Glutamatergic neuron (in vitro differentiated cells): ENCODE data around the gene ARFIP1. TPM values are rescaled to one million over a fixed set of nuclear protein-coding genes. Genes with fewer than 3 reads are reported as not detected.

Experiments
- DNase-seq: peaks from one replicate; pipeline ENCODE4 v3.0.0; 2022
- H3K27ac Mint-ChIP-seq: one replicate; pipeline ENCODE4 v1.8.0; 2020; ENCODE audit warnings: mild to moderate bottlenecking, mixed read lengths, inconsistent platforms; ENCODE audit not compliant: unreplicated experiment
- H3K27me3 Mint-ChIP-seq: one replicate; pipeline ENCODE4 v1.8.0; 2020; ENCODE audit warnings: mild to moderate bottlenecking, moderate library complexity, mixed read lengths, inconsistent platforms; ENCODE audit not compliant: unreplicated experiment
- H3K36me3 Mint-ChIP-seq: one replicate; pipeline ENCODE4 v1.8.0; 2020; ENCODE audit warnings: mild to moderate bottlenecking, mixed read lengths, inconsistent platforms; ENCODE audit not compliant: unreplicated experiment
- H3K4me1 Mint-ChIP-seq: one replicate; pipeline ENCODE4 v1.8.0; 2020; ENCODE audit warnings: mild to moderate bottlenecking, low read depth, mixed read lengths, inconsistent platforms; ENCODE audit not compliant: unreplicated experiment
- H3K4me3 Mint-ChIP-seq: one replicate; pipeline ENCODE4 v1.8.0; 2020; ENCODE audit warnings: mild to moderate bottlenecking, mixed read lengths, inconsistent platforms; ENCODE audit not compliant: unreplicated experiment
- H3K9me3 Mint-ChIP-seq: one replicate; pipeline ENCODE4 v1.8.0; 2020; ENCODE audit warnings: mild to moderate bottlenecking, moderate library complexity, mixed read lengths, inconsistent platforms; ENCODE audit not compliant: unreplicated experiment
- total RNA-seq: library from RNA; stranded (reverse); fragmentation: NEBNext Ultra II Directional; extraction: Animal tissue kit (Norgen Biotek cat#: 25700); gene quantifications from one replicate; pipeline ENCODE4 v1.2.1, GENCODE V29; 2021; ENCODE audit not compliant: unreplicated experiment
- TF ChIP-seq, protein P1 (sequence below): fragments of 200-600 bp; sonication (generic); IDR thresholded peaks from one replicate; pipeline ENCODE4 v1.5.0; 2021; ENCODE audit not compliant: partially characterized antibody, unreplicated experiment

Gene ARFIP1
- total RNA-seq, 1 donor from 2014 or later, result 22.2 TPM

DNA sequence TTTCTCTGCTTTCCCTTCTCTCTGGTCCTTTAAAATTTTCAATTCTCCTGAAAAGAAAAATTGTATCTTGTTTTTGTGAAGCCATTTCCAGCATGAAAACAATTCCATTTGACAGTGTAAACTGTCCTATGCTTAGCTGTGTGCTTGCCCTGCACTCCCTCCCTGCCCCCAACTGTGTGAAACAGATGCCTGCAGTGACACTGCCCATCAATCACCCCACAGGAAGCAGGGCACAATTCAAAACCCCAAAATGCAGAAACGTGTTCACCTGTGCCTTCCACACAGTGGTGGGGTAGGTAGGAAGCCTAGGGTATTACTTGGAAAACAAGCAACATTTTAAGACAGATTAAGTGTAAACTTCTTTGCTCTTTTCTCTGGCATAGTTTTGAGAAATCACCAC, 150.1 kb downstream of the ARFIP1 start:
- peaks cover 7% of the 10 kb centered on the region for H3K36me3 Mint-ChIP-seq
- H3K9me3 Mint-ChIP-seq, result peaks cover 2% of the 10 kb centered on the region
- TF ChIP-seq, protein P1, sequence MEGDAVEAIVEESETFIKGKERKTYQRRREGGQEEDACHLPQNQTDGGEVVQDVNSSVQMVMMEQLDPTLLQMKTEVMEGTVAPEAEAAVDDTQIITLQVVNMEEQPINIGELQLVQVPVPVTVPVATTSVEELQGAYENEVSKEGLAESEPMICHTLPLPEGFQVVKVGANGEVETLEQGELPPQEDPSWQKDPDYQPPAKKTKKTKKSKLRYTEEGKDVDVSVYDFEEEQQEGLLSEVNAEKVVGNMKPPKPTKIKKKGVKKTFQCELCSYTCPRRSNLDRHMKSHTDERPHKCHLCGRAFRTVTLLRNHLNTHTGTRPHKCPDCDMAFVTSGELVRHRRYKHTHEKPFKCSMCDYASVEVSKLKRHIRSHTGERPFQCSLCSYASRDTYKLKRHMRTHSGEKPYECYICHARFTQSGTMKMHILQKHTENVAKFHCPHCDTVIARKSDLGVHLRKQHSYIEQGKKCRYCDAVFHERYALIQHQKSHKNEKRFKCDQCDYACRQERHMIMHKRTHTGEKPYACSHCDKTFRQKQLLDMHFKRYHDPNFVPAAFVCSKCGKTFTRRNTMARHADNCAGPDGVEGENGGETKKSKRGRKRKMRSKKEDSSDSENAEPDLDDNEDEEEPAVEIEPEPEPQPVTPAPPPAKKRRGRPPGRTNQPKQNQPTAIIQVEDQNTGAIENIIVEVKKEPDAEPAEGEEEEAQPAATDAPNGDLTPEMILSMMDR, result no peak
- H3K27me3 Mint-ChIP-seq, result peaks cover 12% of the 10 kb centered on the region
- H3K27ac Mint-ChIP-seq, result no peak overlapping the region
- no peak for DNase-seq
- peaks cover 20% of the 10 kb centered on the region for H3K4me1 Mint-ChIP-seq
- H3K4me3 Mint-ChIP-seq, result no peak overlapping the region

DNA sequence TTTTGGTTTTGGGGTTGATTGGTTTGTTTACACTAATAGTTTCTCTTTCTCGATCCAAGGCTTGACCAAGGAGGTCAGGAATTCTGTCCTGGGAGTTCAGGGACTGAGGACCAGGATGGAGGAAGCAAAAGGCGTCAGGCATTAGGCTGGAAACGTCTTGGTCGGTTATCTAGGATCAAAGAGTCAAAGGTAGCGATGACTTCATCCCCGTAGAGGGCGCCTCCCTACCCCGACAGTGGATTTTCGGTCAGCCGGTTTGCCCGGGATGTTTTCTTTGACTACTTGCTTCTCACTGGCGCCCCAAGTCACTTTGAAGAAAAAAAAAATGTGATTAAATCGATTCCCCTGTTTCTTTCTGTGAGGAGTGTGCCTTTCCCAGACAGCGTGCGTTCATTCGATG, 155.4 kb downstream of the ARFIP1 start:
- no peak for DNase-seq
- Mint-ChIP-seq H3K27ac (peak overlapping the region; percentile 69), H3K4me3 (peak overlapping the region; percentile 78), H3K36me3 (no peaks in the 10 kb centered on the region), H3K4me1 (peaks cover 34% of the 10 kb centered on the region), H3K27me3 (peaks cover 30% of the 10 kb centered on the region), H3K9me3 (peaks cover 22% of the 10 kb centered on the region)
- TF ChIP-seq, protein P1, result no peak

DNA sequence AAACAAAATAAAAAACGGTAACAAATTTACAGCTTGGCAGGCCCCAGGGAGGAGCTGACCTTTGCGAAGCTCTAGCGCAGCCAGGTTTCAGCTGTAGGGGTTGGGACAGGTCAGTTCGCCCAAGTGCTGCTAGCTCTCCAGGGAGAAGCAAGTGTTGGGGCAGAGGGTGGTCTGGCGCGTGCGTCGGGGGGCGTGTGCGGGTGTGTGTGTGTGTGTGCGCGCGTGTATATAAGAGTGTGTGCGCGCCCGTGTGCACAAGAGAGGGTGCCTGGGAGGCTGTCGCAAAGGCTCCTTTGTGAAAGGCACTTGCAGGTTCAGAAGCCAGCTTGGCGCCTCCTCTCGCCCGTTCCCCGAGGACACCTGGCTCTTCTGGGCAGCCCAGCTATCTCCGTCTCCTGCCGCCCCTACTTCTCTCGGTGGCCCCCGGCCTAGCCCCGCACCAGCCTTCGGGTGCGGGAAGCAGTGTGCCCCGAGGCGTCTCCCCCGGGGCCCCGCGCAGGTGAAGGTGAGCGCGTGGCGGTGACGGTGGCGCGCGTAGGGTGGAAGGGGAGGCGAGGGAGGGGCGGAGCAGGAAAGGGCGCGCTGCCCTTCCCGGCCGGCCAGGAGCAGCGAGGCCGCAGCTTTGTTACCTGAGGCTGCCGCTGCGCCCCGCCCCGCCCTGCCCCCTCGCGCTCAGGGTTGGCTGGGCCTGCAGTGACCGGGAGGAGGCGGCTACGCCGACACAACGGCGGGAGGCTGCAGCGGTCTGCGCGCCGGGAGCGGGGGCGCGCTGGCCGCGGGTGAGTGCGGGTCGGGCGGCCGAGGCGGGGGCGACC, 156.1 kb downstream of the ARFIP1 start, which contains the start of gene FHDC1:
Gene FHDC1 (plus strand): TSS at position 693 of the 815 bp plus-strand sequence. CDS start 6,735 bp downstream, outside the sequence.
- H3K36me3 Mint-ChIP-seq, result no peaks in the 10 kb centered on the region
- peaks cover 36% of the 10 kb centered on the region for H3K4me1 Mint-ChIP-seq
- H3K9me3 Mint-ChIP-seq, result peaks cover 22% of the 10 kb centered on the region
- H3K27ac Mint-ChIP-seq, result peak within 1 kb of the TSS; percentile 69
- H3K27me3 Mint-ChIP-seq, result peaks cover 30% of the 10 kb centered on the region
- TF ChIP-seq, protein P1, result no peak
- H3K4me3 Mint-ChIP-seq, result peak within 1 kb of the TSS; percentile 78
- peak; percentile 71 for DNase-seq

DNA sequence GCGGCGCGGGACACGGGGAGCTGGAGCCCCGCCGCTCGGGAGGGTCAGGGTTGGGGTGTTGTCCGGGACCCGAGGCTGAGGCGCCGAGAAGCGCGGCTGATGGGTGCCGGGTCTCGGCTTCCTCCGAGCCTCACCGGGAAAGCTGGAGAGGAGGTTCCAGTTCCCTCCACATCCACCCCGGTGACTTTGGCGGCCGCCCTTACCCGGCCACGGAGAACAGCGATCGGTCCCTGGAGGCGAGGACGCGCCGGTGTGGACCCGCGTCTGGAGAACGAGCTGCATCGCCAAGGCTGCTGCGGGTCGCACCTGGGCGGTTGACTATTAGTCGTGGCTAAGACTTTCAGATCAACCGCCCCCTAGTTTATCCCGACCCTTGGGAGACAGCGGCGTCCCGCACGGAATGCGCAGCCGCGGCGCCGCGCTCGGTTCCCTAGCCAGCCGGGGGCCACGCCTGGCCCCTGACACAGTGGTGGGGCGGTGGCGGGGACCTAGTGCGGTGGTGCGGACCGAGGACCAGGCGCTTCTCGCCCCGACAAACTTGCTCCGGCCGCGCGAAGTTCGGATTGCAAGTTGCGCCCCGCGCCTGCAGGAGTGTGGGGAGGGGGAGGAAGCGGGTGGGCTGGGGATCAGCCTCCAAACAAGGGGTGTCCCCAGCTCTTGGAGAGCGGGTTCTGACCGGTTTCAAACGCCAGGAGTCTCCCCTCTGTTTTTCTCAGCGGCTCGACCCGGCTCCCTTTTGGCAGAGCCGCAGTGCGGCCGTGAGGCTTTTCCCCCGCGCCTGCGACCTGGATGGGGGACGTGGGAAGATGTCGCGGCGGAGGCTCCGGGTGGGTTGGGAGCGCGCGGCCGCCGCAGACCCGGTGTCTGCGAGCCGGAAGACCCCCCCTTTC, 156.9 kb downstream of the ARFIP1 start:
- no peak overlapping the region for H3K27ac Mint-ChIP-seq
- peaks cover 22% of the 10 kb centered on the region for H3K9me3 Mint-ChIP-seq
- DNase-seq, result peak; percentile 61
- H3K36me3 Mint-ChIP-seq, result no peaks in the 10 kb centered on the region
- peaks cover 34% of the 10 kb centered on the region for H3K4me1 Mint-ChIP-seq
- peaks cover 26% of the 10 kb centered on the region for H3K27me3 Mint-ChIP-seq
- TF ChIP-seq, protein P1, result no peak
- H3K4me3 Mint-ChIP-seq, result peak overlapping the region; percentile 76
